C1 segment of cervical spinal cord (tissue), 14 donors: ENCODE measurements around the gene CAV3.
"Not testable (repeated sequence)": the region's sequence is repeated elsewhere in the genome, so short reads cannot be mapped to it uniquely, and the experiment has no call there.

Source experiments
- DNase-seq, 14 donors: peaks; one replicate each; lab custom pipeline; 2025; lab: John Stamatoyannopoulos, UW

CAV3 gene

DNA sequence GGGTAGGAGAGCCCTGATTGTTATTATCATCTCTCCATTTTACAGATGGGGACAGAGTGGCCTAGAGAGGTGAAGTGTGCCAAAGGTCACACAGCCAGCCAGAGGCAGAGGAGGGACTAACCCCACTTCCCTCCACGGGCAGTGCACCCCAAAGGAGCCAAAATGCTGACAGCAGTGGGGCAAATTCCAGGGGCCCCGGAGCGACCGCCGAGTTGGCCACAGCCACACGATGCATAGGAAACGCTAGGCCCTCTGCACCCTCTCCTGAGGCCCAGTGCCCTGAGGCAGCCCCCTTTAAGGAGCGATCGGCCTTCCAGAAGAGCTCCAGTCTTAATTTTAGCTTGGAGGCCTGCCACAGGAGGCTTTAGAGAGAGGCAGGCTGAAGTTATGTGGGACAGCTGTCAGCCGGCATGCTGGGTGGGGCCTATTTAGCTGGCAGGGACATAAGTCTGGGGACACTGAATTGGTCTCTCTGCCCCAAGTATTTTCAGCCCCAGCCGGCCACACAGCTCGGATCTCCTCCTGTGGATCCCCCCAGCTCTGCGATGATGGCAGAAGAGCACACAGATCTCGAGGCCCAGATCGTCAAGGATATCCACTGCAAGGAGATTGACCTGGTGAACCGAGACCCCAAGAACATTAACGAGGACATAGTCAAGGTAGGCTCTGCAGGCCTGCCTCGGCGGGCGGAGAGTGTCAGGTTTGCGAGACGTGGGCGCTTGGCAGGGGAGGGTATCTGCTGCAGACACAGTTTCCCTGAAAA is at the start of gene CAV3:
Gene CAV3 (plus strand): TSS at position 471 of the 763 bp plus-strand sequence. CDS start 75 bp downstream, at position 546.
- no peak for DNase-seq

DNA sequence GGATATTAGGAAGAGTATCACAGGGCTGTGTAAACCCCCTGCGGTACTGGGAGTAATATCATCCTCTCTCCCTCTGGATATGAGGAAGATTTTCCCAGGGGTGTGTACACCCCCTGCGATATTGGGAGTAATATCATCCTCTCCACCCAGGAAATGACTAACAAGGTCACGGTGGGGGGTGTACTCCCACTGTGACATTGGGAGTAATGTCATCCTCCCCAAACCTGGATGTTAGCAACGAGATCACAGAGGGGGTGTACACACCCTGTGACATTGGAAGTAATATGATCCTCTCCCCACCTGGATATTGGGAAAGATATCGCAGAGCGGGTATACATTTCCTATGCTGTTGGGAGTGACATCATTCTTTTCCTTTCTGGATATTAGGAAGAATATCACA is 48.6 kb upstream of the CAV3 start:
- DNase-seq: not testable (repeated sequence)

DNA sequence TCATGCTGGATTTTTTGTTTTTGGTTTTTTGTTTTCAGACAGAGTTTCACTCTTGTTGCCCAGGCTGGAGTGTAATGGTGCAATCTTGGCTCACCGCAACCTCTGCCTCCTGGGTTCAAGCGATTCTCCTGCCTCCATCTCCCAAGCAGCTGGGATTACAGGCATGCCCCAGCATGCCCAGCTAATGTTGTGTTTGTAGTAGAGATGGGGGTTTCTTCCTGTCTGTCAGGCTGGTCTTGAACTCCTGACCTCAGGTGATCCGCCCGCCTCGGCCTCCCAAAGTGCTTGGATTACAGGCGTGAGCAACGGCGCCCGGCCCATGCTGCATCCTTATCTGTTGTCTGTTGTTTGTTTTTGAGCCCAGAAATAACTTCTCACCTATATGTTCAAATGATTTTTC is 42.3 kb upstream of the CAV3 start:
- not testable (repeated sequence) for DNase-seq

DNA sequence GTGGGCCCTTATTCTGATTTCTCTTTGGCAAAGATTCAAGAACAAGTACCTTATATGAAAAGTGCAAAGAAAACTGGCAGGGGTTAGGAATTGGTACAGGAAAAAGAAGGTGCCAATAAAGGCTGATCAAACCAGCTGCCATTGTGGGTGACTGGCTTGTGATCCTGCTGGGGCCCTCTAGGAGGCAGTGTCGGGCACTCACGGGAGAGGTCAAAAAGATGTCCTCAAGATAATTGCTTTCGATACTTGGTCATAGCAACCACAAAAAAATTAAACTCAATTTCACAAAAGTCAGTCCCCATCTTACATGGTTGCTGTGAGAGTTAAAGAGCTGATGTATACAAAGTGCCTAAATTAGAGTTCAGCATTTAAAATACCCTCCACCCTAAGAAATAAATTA is 31.0 kb upstream of the CAV3 start:
- no peak for DNase-seq

DNA sequence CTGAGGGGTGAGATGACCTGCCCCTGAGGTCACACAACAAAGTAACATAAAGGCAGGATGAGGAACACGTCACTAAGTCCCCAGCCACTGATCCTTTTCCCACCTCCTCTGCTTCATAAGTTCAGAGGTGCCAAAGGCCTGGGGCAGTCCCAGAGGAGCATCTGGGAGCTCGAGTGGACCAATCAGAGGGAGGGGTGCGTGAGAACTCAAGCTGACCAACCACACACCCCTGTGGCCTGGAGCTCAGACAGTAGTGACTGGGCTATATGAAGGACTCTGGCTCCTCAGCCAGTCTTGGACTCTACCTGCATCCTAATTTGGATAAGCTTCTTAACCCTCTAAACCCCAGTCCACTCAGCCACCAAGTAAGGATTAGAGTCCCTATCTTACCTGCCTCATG is 28.0 kb upstream of the CAV3 start:
- no peak for DNase-seq

DNA sequence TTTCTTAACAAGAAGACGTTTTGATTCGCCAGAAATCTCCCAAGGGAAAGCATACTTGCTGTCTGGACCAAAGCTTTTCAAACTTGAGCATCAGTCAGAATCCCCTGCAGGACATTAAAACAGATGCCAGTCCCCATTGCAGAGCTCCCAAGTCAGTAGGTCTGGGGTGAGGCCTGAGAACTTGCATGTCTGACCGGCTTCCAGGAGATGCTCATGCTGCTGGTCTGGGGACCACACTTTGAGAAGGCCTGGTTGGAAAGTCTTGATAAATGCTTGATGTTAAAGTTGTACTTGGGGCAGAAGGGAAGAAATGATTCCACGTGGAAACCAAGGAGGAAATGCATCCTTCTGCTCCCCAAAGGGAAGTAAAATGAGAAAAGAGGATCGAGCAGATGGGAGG is 24.3 kb upstream of the CAV3 start:
- DNase-seq: no peak

DNA sequence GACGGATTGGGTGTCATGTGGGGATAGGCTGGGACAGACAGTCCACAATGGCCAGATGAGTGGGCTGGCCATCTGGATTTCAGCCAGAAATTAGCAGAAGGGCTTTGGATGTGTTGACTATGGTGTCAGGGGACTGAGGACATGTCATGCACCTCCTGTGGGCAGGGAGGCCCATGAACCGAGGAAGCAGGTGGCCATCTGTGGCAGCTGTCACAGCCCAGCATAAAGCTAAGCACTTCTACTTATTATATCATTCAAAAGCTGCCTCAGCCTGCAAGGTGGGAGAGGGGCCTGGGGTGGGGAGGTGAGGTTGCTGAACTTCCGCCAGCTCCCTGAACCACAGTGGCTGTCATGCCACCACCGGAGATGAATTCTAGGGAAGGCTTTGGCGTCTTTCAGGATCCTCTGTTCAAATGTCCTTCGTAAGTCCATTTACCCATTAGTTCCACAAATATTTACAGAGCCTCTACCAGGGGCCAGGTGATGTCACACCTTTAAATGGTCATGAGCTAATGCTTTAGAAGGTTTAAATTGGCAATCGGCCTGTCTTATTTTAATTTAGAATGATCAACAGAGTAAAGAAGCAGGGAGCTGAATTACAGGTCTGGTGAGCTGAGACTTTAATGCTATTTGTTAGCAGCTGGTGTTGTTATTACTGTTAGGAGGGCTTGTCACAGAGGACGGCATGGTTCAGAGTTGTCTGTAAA is 23.6 kb upstream of the CAV3 start:
- DNase-seq: no peak

DNA sequence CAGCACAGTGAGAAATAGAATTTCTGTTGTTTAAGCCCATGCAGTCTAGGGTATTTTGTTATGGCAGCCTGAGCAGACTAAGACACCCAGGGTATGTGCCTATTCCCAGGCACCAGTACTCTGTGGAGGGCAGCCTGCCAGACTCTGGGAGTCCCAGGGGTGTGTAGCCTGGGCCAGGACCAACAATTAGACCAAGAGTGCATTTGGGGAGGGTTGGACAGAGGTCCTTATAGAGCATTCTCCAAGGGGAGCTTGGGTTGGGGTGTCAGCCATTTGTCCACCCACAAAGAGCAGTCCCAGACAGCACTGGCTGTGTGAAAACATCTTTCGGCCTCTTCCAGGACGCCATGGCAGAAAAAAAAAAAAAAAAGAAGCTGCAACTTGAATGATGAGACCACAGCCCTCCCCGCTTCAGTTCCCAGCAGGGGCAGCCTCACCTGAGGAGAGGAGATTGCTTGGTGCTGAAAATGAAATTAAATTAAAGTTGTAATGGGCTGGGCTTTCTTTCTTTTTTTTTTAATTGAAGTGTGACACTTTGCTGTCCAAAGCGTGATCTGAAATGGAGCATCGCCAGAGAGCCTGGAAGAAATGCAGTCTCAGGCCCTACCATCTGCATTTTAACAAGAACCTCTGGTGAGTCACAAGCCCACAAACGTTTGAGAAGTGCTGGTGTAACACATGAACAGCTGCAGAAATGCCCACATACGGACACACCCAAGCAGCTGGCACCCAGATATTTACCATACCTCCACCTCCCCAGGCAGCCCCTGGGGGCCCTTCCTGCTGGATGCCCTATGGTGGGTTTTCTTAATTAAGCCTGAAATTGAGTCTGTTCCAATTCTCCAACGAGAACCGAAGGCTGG is 21.3 kb upstream of the CAV3 start:
- no peak for DNase-seq

DNA sequence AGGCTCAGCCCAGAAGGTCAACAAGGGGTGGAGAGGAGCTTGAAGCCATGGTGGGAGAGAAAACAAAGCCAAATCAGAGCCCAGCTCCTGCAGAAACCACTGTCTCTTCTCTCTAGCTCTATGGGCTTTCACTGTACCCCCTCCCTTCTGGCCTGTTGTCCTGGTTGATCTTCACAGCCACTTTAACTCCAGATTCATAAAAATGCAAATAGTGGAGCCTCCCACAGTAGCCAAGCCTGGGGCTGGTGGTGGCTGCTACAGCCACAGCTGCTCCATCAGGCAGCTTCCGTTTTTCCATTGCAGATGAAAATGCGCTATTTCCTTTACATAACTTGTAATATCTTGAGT is 20.7 kb upstream of the CAV3 start:
- no peak for DNase-seq

DNA sequence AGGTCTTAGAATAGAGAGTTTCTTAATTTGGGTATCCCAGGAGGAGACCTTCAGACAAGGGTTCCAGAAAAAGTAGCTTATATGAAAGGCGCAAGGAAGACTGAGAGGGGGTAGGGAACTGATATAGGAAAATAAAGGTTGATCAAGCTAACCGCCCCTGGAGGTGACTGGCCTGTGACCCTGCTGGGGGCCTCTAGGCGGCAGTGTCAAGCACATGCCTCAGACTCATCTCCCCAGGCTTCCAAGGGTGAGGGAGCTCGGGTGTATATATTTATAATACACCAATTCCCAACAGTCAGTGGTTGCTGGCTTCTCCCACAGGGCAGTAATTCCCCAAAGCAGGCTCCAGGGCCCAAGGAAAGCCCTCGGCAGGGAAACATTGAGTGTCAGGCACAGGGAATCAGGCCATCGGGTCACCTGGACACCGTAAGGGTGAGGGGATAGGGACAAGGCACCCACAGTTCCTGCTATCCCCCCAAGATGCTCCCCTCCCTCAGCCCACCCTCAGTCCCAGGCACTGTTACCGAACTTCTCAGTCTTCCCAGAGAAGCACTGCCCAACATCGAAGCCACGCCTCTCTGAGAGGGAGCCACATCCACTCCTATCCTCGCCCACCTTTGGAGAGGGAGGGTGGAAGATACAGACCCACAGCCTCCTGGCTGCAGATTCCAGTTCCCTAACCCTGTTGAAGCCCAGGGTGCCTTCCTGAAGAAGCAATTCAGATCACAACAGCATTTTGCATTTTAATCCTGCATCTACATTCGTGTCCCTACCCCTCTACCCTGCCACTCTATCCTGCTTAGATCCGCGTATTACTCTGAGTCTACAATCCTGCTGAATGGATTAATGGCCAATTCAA is 19.5 kb upstream of the CAV3 start:
- DNase-seq: no peak

DNA sequence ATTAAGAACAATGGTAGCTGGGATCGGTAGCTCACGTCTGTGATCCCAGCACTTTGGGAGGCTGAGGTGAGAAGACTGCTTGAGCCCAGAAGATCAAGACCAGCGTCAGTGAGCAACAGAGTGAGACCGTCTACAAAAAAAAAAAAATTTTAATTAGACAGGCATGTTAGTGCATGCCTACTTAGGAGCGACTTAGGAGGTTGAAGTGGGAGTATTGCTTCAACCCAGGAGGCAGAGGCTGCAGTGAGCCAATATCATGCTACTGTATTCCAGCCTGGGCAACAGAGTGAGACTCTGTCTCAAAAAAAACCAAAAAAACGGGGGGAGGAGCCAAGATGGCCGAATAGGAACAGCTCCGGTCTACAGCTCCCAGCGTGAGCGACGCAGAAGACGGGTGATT is 17.8 kb upstream of the CAV3 start:
- DNase-seq: not testable (repeated sequence)

DNA sequence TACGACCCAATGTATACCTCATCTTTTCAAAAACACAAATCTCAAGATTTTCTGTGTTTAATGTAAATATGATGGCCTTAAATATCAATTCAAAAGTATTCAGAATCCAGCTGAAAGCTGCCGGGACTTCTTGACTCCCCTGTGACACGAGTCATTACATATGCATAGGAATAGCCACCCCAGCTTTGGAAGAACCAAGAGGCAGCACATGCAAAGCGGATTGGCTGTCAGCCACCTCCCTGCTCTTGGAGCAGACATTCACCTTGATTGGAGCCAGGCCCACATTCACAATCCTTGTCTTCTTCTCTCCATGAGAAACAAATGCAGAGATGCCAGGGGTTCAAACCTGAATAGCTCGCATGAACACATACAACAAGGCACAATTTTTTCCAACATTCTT is 10.8 kb upstream of the CAV3 start:
- DNase-seq: no peak

DNA sequence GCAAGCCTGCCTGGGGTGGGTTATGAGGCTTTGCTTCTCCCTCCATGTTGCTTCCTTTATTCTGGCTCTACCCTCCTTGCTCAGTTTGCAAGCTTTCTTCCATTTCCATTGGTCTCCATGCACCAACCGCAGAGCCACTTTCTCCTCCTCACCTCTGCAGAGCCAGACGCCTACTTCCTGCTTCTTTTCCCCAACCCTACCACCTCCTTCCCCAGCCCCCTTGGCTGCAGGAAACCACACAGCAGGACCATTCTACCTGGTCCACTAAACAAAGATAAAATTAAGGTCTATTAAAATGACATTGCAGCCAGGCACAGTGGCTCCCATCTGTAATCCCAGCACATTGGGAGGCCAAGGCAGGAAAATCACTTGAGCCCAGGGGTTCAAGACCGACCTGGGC is 10.0 kb upstream of the CAV3 start:
- DNase-seq: no peak

DNA sequence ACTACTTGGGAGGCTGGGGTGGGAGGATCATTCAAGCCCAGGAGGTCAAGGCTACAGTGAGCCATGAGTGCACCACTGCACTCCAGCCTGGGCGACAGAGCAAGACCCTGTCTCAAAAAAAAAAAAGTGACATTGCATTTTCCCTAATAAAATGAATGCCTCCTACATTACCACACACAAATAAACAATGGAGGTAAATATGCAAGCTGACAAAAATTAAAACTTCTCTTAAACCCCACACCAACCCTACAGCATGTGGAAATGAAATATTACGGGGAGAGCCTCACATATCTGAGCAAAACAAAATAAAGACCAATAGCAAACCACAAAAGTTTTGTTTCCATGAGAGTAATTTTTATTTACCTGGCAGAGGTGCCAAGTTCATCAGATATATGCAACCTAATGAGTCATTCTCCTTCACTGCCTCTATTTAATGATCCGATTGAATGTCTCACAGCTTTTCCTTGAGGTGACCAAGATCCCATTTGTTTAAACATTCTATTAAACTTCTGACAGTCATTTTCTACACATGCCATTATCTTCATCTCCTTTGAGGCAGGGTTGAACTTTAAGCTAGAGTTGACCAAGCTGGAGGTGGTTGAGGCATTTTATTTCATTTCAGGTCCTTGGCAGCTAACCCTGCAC is 9.4 kb upstream of the CAV3 start:
- DNase-seq: no peak

DNA sequence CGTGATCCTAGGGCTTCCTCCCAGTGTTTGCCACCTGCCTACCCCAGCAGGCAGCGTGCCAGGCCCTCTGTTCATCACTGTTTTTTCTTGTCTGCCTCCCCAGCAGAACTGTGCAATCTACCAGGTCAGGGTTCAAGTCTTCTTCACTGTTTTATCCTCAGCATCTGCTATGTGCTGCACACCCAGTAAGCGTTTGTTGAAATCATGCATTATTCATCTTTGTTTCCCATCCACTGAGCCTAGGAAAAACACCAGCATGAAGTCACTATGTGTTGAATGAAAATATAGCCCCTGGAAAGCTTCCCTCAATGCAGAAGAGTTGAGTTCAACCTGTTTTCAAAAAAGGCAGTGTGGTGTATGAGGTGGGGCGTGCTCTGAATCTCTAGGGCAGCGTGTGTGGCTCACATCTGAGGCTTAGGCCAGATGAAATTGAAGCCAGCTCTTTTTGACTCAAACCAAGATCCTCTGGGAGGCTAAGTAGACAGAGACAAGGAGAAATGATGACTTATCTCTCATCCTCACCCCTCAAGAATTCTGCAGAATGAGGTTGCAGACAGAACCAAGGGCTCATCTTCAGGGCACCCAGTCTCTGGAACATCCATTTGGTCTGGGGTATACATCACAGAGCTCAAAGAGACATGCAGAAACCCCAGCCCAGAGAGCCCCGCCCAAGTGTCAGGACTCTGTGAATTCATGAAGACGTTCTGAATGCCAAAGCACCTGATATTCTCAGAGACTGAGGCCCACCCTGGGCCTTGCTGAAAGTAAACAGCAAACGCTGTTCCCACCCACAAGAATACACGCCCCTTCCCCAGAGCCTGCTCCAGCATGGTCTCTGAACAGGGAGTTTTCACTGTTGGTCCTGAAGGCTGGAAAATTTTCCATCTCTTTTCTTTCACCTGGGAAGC is 5.7 kb upstream of the CAV3 start:
- no peak for DNase-seq

DNA sequence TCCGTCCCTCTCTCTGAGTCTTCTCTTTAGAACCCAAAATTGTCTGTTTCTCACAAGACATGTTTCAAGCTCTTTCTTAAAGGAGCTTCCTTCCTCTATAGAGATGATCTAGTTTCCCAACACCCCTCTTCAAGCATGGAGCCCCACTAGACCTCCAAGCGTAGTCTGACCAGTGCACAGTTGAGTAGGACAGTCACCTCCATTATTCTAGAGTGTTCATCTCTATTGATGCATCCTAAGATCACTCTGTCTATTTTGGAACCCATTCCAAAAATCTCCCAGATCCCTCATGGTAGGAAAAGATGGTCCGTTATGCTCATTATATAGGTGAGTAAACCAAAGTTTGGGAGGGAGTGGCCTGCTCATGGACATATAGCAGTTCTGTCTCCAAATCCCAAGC is 4.1 kb upstream of the CAV3 start:
- DNase-seq: no peak

DNA sequence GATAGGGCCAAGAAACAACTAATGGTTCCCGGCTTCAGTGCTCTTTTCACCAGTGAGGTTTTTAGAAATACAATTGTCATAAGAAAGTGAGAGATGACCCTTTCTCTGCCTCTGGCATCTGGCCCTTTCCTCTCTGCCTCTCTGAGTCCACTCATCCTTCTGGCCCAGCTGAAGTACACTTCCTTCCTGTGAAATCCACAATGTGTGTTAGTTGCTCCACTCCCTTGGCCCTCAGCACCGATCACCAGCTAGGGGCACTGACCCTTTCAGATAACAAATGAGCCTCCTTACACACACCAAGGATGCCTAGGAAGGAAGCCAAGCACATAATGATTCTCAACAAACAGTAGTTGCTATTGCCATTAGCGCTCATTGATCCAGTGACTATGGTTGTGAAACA is 2.9 kb upstream of the CAV3 start:
- no peak for DNase-seq

DNA sequence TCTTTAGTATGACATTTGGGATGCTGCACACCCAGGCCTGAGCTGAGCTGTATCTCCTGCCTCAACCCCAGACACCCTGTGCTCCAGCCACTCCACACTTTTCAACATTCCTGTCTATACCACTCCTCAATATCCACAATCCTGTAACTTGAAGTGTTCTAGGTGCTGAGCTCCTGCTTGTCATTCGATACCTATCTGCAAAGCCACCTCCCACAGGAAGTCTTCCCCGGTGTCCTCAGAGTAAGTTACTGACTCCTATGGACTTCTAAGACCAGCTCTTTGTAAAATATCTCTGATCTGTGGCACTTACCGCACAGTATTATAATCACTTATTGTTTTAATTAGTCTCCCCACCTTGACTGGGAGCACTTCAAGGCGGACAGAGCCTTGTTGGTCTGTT is 1.2 kb upstream of the CAV3 start:
- DNase-seq: no peak

DNA sequence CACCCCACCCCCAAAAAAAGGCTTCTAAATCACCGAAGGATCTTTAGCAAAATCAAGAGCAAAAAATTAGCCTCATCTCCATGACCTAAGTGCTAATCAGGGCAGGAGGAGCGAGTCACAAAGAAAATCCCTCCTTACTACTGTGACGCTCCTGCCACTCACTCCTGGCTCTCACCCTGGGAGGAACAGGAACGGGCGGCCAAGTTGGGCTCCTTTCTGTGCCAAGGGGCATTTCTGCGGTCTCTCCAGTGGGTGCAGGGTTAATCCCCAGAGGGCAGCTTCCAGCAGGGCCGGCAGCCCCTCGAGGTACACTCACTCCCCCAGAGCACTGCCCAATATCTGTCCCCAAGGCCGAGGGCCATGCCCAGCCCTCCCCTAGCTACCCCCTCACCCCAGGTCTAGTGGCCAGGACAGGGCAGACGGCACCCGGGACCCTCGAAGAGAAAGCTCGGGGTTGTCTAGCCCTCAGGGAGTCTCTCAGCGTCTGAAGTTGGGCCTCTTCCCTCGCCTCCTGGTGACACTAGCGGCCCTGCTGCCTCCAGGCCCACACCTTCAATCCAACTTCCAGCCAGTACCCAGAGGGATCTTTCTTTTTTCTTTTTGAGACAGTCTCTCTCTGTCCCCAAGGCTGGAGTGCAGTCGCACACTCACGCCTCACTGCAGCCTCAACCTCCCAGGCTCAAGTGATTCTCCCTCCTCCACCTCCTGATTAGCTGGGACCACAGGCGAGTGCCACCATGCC is 706 bp downstream of the CAV3 start:
- no peak for DNase-seq
